ENCODE data around the gene FAM107B. TPM values are rescaled to one million over a fixed set of nuclear protein-coding genes. Genes with fewer than 3 reads are reported as not detected.

FAM107B gene
- total and polyA plus RNA-seq, 4 donors, result 24.9 to 58.1 (median 30.9) TPM

DNA sequence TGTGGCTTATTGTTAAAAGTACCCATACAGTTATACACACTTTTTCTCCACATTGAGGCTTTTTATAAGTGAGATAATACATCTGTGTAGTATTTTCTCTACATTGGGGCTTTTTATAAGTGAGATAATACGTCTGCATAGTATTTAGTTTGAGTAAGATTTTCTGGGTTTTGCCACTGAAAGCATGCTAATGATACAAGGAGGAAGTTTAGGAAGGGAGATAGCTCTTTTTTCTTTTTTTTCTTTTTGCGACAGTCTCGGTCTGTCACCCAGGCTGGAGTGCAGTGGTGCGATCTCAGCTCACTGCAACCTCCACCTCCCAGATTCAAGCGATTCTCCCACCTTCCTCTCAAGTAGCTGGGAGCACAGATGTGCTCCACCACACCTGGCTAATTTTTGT, 13.3 kb downstream of the FAM107B start (continued):
- TF ChIP-seq REST (IDR thresholded peaks at IDR 0.05) (no peak), JUND (IDR thresholded peaks at IDR 0.05) (no peak), FOXA2 (IDR thresholded peaks at IDR 0.05) (no peak), CTCF (IDR thresholded peaks at IDR 0.05; ENCODE audit: low read depth, low read length, missing input control) (no peak), HNF4G (IDR thresholded peaks at IDR 0.05) (no peak)

DNA sequence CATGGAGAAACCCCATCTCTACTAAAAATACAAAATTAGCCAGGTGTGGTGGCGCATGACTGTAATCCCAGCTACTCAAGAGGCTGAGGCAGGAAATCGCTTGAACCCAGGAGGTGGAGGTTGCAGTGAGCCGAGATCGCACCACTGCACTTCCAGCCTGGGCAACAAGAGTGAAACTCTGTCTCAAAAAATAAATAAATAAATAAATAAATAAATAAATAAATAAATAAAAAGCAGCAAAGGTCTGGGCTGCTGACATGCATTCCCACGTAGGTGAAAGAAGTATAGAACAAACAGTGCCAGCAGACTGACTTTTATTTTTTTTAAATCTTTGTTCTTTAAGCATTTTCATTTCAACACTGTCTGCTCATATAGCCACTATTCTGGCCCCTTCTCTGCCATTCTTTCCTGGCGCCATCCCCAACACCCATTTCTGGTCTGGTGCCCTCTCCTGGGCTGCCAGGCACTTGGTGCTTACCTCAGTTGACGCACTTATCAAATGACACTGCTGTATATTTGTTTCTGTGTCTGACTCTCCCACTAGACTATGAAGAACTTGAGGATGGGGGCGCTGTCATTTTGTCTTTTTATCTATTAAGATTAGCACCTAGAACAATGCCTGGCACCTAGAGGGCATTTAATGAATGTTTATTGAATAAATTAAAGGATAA, 15.6 kb downstream of the FAM107B start:
- H3K9ac ChIP-seq (ENCODE audit: low read depth in 1 of 2, low read length in 2 of 2), result no peak overlapping the region
- no peaks in the 10 kb centered on the region for H3K9me3 ChIP-seq (ENCODE audit: control insufficient read depth in 4 of 4, low read length in 3 of 4)
- no peaks in the 10 kb centered on the region for H3K27me3 ChIP-seq (ENCODE audit: control insufficient read depth in 4 of 4, insufficient read depth in 4 of 4, low read length in 3 of 4)
- H3K27ac ChIP-seq (ENCODE audit: low read depth in 1 of 2, low read length in 2 of 2), result no peak overlapping the region
- no peaks in the 10 kb centered on the region for H3K36me3 ChIP-seq (ENCODE audit: control insufficient read depth in 4 of 4, insufficient read depth in 3 of 4, low read depth in 1 of 4, low read length in 3 of 4)
- no peaks in the 10 kb centered on the region for H3K4me1 ChIP-seq (ENCODE audit: control insufficient read depth in 4 of 4, insufficient read depth in 4 of 4, low read length in 3 of 4)
- H3K4me3 ChIP-seq (ENCODE audit: low read depth in 1 of 3, low read length in 3 of 3), result no peak overlapping the region
- WGBS, result 93% methylated on average over 8 of the region's 8 CpGs
- no peak for DNase-seq (ENCODE audit: low spot score)
- TF ChIP-seq FOXA1 (IDR thresholded peaks at IDR 0.05) (no peak), RAD21 (IDR thresholded peaks at IDR 0.05) (peak in 1 of 2 donors; percentile 58)

- H3K4me1 ChIP-seq (ENCODE audit: control insufficient read depth in 4 of 4, insufficient read depth in 4 of 4, low read length in 3 of 4), result no peaks in the 10 kb centered on the region
- no peaks in the 10 kb centered on the region for H3K9me3 ChIP-seq (ENCODE audit: control insufficient read depth in 4 of 4, low read length in 3 of 4)
- 96% methylated on average over 9 of the region's 9 CpGs for WGBS
- no peak for TF ChIP-seq JUND (IDR thresholded peaks at IDR 0.05)
- TF ChIP-seq REST (IDR thresholded peaks at IDR 0.05), result no peak
- TF ChIP-seq TAF1 (conservative IDR thresholded peaks at IDR 0.05), result no peak
- TF ChIP-seq GABPA (IDR thresholded peaks at IDR 0.05 in 1 of 2, conservative IDR thresholded peaks at IDR 0.05 in 1 of 2), result no peak
- TF ChIP-seq RXRA (IDR thresholded peaks at IDR 0.05), result no peak
- TF ChIP-seq, protein P1, sequence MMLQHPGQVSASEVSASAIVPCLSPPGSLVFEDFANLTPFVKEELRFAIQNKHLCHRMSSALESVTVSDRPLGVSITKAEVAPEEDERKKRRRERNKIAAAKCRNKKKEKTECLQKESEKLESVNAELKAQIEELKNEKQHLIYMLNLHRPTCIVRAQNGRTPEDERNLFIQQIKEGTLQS (IDR thresholded peaks at IDR 0.05), result no peak
- no peak for TF ChIP-seq NR2F2 (IDR thresholded peaks at IDR 0.05)
- H3K9ac ChIP-seq (ENCODE audit: low read depth in 1 of 2, low read length in 2 of 2), result no peak overlapping the region
- H3K27ac ChIP-seq (ENCODE audit: low read depth in 1 of 2, low read length in 2 of 2), result no peak overlapping the region
- no peak for DNase-seq (ENCODE audit: low spot score)
- no peaks in the 10 kb centered on the region for H3K27me3 ChIP-seq (ENCODE audit: control insufficient read depth in 4 of 4, insufficient read depth in 4 of 4, low read length in 3 of 4)
- no peaks in the 10 kb centered on the region for H3K36me3 ChIP-seq (ENCODE audit: control insufficient read depth in 4 of 4, insufficient read depth in 3 of 4, low read depth in 1 of 4, low read length in 3 of 4)
- no peak overlapping the region for H3K4me3 ChIP-seq (ENCODE audit: low read depth in 1 of 3, low read length in 3 of 3)
These were observed 16.2 kb downstream of the FAM107B start for GRCh38 chr10:14758451-14758850.
